MM.1S (cell line): ENCODE measurements around the gene SLC25A41.

Experiments used
- EZH2phosphoT487 ChIP-seq: fragments of 300-600 bp; sonication (generic); IDR thresholded peaks from 2 replicates; pipeline ENCODE4 v1.6.1; 2018; ENCODE audit warnings: antibody characterized with exemption, low read length
- TF ChIP-seq, protein P1 (sequence below): fragments of 300-600 bp; sonication (generic); IDR thresholded peaks from 2 replicates; pipeline ENCODE4 v1.5.1; 2016; ENCODE audit warnings: antibody characterized with exemption, low read length, mixed read lengths

DNA sequence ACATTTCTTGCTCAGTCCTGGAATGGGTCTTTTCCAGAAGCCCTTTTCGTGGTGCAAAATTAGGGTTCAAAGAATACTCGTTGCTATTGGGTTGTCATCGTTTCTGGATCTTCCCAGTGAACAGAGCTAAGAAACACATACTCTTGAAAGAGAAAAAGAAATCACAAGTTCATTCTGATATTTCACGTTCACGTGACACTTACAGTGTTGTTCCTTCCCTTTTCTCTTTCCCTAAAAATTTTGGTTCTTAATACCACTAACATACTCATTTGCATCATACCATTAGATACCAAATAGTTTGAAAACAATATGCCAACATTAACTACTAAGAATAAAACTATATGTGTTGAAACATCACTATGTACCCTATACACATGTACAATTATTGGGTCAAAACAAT lies 27.2 kb downstream of the SLC25A41 start:
- TF ChIP-seq, protein P1, sequence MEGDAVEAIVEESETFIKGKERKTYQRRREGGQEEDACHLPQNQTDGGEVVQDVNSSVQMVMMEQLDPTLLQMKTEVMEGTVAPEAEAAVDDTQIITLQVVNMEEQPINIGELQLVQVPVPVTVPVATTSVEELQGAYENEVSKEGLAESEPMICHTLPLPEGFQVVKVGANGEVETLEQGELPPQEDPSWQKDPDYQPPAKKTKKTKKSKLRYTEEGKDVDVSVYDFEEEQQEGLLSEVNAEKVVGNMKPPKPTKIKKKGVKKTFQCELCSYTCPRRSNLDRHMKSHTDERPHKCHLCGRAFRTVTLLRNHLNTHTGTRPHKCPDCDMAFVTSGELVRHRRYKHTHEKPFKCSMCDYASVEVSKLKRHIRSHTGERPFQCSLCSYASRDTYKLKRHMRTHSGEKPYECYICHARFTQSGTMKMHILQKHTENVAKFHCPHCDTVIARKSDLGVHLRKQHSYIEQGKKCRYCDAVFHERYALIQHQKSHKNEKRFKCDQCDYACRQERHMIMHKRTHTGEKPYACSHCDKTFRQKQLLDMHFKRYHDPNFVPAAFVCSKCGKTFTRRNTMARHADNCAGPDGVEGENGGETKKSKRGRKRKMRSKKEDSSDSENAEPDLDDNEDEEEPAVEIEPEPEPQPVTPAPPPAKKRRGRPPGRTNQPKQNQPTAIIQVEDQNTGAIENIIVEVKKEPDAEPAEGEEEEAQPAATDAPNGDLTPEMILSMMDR, result no peak
- TF ChIP-seq EZH2phosphoT487, result no peak
